Body of pancreas (tissue), 4 donors: ENCODE data around the gene SRP54. TPM values are rescaled to one million over a fixed set of nuclear protein-coding genes. Genes with fewer than 3 reads are reported as not detected.

Experiments used
- ATAC-seq: fragments of 150-250 bp; one replicate; pipeline ENCODE4 v1.9.1; 2016
- DNase-seq, 4 donors: peaks; one replicate each; pipeline ENCODE4 v3.0.0-alpha.2; 2019
- H3K27ac ChIP-seq, 4 donors: fragments of 200-600 bp; sonication (generic); 1 replicate in 3 of 4; 2 replicates in 1 of 4; pipeline versions ENCODE4 v1.5.1 to v1.6.1; 2016 to 2019; ENCODE audit warnings: mild to moderate bottlenecking in 1 of 4, mixed read lengths in 1 of 4, moderate library complexity in 1 of 4
- H3K27me3 ChIP-seq, 2 donors: fragments of 200-600 bp; sonication (generic); one replicate each; pipeline ENCODE4 v1.6.0; 2016; ENCODE audit warnings: mild to moderate bottlenecking in 1 of 2
- H3K36me3 ChIP-seq, 2 donors: fragments of 200-600 bp; sonication (generic); replicated peaks in 1 of 2; 2 replicates each; pipeline ENCODE4 v1.5.1; 2016; ENCODE audit warnings: low read depth in 2 of 2; ENCODE audit not compliant: insufficient read depth in 1 of 2
- H3K4me1 ChIP-seq: fragments of 200-600 bp; sonication (generic); one replicate; pipeline ENCODE4 v1.6.0; 2016
- H3K4me3 ChIP-seq, 2 donors: fragments of 200-600 bp; sonication (generic); 1 replicate in 1 of 2; 2 replicates in 1 of 2; pipeline ENCODE4 v1.5.1; 2016 to 2019
- H3K9me3 ChIP-seq, 3 donors: fragments of 200-600 bp; sonication (generic); 1 replicate in 2 of 3; 2 replicates in 1 of 3; pipeline ENCODE4 v1.5.1; 2016
- POLR2A ChIP-seq, 3 donors: fragments of 450-650 bp; IDR thresholded peaks; one replicate each; pipeline ENCODE4 v1.6.1; 2016; ENCODE audit warnings: antibody characterized with exemption in 3 of 3, mild to moderate bottlenecking in 2 of 3
- WGBS, 2 donors: methylation state at CpG; one replicate each; pipeline ENCODE4 v1.1.5; 2017; 5-methylcytosine and 5-hydroxymethylcytosine counted together
- intact Hi-C: fragments of 100-400 bp; cut with DNase I; formaldehyde crosslinking; loops from one replicate; pipeline ENCODE4 v1.15.1; 2023
- total RNA-seq, 2 donors: library from RNA; depleted of rRNA; stranded (reverse); fragments of >200 nt; gene quantifications; one replicate each; pipeline ENCODE4 v1.1.0, GENCODE V29; 2016
- TF ChIP-seq, protein P1 (sequence below), 7 experiments: fragments of 450-650 bp in 4 of 7; fragments of 200-600 bp in 3 of 7; sonication (generic) in 3 of 7; IDR thresholded peaks; one replicate each; pipeline ENCODE4 v1.5.1; 2016 to 2019; ENCODE audit warnings: antibody characterized with exemption in 7 of 7

SRP54 gene
- total RNA-seq, 2 donors from 2014 or later, result 38.2 to 61.5 TPM

GRCh38 chr14:34970665-34971064, 12.1 kb upstream of the SRP54 start:
- 95 to 100% methylated on average over 1 of the region's 1 CpG for WGBS, 2 donors
- ATAC-seq (no peak), DNase-seq (no peak)
- Histone ChIP-seq H3K27ac (no peak overlapping the region), H3K9me3 (no peaks in the 10 kb centered on the region), H3K4me3 (no peak overlapping the region), H3K27me3 (no peaks in the 10 kb centered on the region), H3K4me1 (no peaks in the 10 kb centered on the region), H3K36me3 (peaks cover 0 to 1% of the 10 kb centered on the region in 2 donors)
- TF ChIP-seq POLR2A (IDR thresholded peaks at IDR 0.05), result no peak
- TF ChIP-seq, protein P1, sequence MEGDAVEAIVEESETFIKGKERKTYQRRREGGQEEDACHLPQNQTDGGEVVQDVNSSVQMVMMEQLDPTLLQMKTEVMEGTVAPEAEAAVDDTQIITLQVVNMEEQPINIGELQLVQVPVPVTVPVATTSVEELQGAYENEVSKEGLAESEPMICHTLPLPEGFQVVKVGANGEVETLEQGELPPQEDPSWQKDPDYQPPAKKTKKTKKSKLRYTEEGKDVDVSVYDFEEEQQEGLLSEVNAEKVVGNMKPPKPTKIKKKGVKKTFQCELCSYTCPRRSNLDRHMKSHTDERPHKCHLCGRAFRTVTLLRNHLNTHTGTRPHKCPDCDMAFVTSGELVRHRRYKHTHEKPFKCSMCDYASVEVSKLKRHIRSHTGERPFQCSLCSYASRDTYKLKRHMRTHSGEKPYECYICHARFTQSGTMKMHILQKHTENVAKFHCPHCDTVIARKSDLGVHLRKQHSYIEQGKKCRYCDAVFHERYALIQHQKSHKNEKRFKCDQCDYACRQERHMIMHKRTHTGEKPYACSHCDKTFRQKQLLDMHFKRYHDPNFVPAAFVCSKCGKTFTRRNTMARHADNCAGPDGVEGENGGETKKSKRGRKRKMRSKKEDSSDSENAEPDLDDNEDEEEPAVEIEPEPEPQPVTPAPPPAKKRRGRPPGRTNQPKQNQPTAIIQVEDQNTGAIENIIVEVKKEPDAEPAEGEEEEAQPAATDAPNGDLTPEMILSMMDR (IDR thresholded peaks at IDR 0.05), result no peak
- intact Hi-C loops, result loop anchor here (10.0 kb wide), 1 partner anchor 444 kb away; no protein-coding TSS in a partner anchor

- intact Hi-C loops, result loop anchor here (10.0 kb wide), 1 partner anchor 443 kb away; no protein-coding TSS in a partner anchor
- ATAC-seq (no peak), DNase-seq (no peak)
- Histone ChIP-seq H3K4me1 (no peaks in the 10 kb centered on the region), H3K4me3 (no peak overlapping the region), H3K9me3 (no peaks in the 10 kb centered on the region), H3K27ac (no peak overlapping the region), H3K36me3 (peaks cover 0 to 1% of the 10 kb centered on the region in 2 donors), H3K27me3 (no peaks in the 10 kb centered on the region)
- TF ChIP-seq POLR2A (IDR thresholded peaks at IDR 0.05), result no peak
- TF ChIP-seq, protein P1 (IDR thresholded peaks at IDR 0.05), result no peak
Measured at GRCh38 chr14:34971381-34971780, 11.4 kb upstream of the SRP54 start.

DNA sequence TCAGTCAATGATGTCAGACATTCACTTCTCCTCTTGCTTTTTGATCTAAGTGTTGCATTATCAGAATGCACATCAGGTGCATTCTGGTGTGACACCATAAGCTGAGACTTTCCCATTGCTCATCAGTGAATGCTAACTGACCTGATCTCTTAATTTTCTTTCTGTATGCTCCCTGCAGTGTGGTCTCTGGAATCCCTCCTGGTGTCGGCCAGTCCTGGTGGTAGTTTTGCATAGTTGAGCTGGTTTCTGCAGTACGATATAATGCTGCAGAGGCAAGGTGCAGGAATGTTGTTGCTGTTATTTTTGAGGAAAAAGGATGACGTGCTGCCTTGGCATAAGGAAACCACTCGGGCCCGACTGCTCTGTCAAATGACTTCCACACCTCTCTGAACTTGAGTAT, 11.0 kb upstream of the SRP54 start:
- intact Hi-C loops, result loop anchor here (10.0 kb wide), 1 partner anchor 443 kb away; no protein-coding TSS in a partner anchor
- DNase-seq, result no peak

DNA sequence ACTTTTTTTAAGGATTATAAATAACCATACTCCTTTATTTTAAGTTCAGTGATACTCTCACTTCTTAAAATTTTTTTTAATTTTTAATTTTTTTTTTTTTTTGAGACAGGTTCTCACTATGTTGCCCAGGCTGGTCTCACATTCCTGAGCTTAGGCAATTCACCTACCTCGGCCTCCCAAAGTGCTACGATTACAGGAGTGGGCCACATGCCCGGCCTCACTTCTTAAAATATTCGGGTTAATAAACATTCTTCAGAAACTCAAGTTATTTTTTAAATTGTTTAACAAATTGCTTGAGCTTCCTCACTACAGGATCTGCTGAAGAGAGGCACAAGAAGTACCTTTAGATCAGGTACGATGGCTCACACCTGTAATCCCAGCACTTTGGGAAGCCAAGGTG, 4.3 kb upstream of the SRP54 start:
- no peak for ATAC-seq

More for the DNA sequence above, 11.0 kb upstream of the SRP54 start:
- Histone ChIP-seq H3K4me3 (no peak overlapping the region), H3K27ac (no peak overlapping the region), H3K4me1 (no peaks in the 10 kb centered on the region), H3K9me3 (no peaks in the 10 kb centered on the region), H3K36me3 (no peaks in the 10 kb centered on the region), H3K27me3 (no peaks in the 10 kb centered on the region)
- ATAC-seq, result no peak
- TF ChIP-seq, protein P1 (IDR thresholded peaks at IDR 0.05), result no peak
- TF ChIP-seq POLR2A (IDR thresholded peaks at IDR 0.05), result no peak
- 86 to 91% methylated on average over 5 of the region's 5 CpGs for WGBS, 2 donors

More for the DNA sequence above, 4.3 kb upstream of the SRP54 start:
- intact Hi-C loops, result loop anchor here (10.0 kb wide), 1 partner anchor 436 kb away; no protein-coding TSS in a partner anchor
- H3K9me3 ChIP-seq, result no peaks in the 10 kb centered on the region
- DNase-seq, result no peak
- H3K27ac ChIP-seq, result no peak overlapping the region
- no peak for TF ChIP-seq POLR2A (IDR thresholded peaks at IDR 0.05)
- TF ChIP-seq, protein P1 (IDR thresholded peaks at IDR 0.05), result no peak
- no peaks in the 10 kb centered on the region for H3K27me3 ChIP-seq
- H3K36me3 ChIP-seq, result no peaks in the 10 kb centered on the region
- H3K4me3 ChIP-seq, result no peak overlapping the region
- WGBS, 2 donors, result 90 to 95% methylated on average over 5 of the region's 5 CpGs
- H3K4me1 ChIP-seq, result peaks cover 9% of the 10 kb centered on the region
